Epidermal melanocyte (primary cell): Measurements from ENCODE around the gene SOX6.
"Not testable (repeated sequence)": the region's sequence is repeated elsewhere in the genome, so short reads cannot be mapped to it uniquely, and the experiment has no call there.

Experiments used
- DNase-seq: peaks from one replicate; pipeline ENCODE4 v3.0.0; 2011; ENCODE audit warnings: low spot score; ENCODE audit not compliant: insufficient read length

Gene SOX6

GRCh38 chr11:15936011-15936410 lies 420.3 kb downstream of the SOX6 start:
- no peak for DNase-seq

- DNase-seq, result no peak
Observed at GRCh38 chr11:15935373-15935772, 421.0 kb downstream of the SOX6 start.

GRCh38 chr11:15933886-15934625 lies 422.3 kb downstream of the SOX6 start:
- DNase-seq, result no peak

- DNase-seq, result no peak
Observed at GRCh38 chr11:15932417-15932816, 423.9 kb downstream of the SOX6 start.

- DNase-seq, result no peak
Observed at GRCh38 chr11:15931497-15931896, 424.8 kb downstream of the SOX6 start.

GRCh38 chr11:15930442-15931025 lies 425.8 kb downstream of the SOX6 start:
- no peak for DNase-seq

GRCh38 chr11:15929371-15929901 lies 426.9 kb downstream of the SOX6 start:
- DNase-seq, result no peak

GRCh38 chr11:15927864-15928217 lies 428.5 kb downstream of the SOX6 start:
- DNase-seq, result no peak

- DNase-seq, result no peak
Observed at GRCh38 chr11:15927196-15927863, 429.0 kb downstream of the SOX6 start.

GRCh38 chr11:15926071-15926470 lies 430.3 kb downstream of the SOX6 start:
- no peak for DNase-seq

- DNase-seq, result no peak
Observed at GRCh38 chr11:15923183-15923582, 433.2 kb downstream of the SOX6 start.

GRCh38 chr11:15922745-15923144 lies 433.6 kb downstream of the SOX6 start:
- DNase-seq, result not testable (repeated sequence)

GRCh38 chr11:15920856-15921629 lies 435.3 kb downstream of the SOX6 start:
- no peak for DNase-seq

GRCh38 chr11:15918674-15919073 lies 437.7 kb downstream of the SOX6 start:
- no peak for DNase-seq

- DNase-seq, result no peak
Observed at GRCh38 chr11:15918212-15918611, 438.1 kb downstream of the SOX6 start.
